Esophagus squamous epithelium (tissue), 5 donors: Measurements from ENCODE around the gene VSIG4. TPM values are rescaled to one million over a fixed set of nuclear protein-coding genes. Genes with fewer than 3 reads are reported as not detected.
"Not testable (repeated sequence)": the region's sequence is repeated elsewhere in the genome, so short reads cannot be mapped to it uniquely, and the experiment has no call there.

Experiments
- DNase-seq: peaks from one replicate; lab custom pipeline; 2025; lab: John Stamatoyannopoulos, UW
- H3K27ac ChIP-seq, 4 donors: fragments of 200-600 bp; sonication (generic); one replicate each; pipeline ENCODE4 v1.5.1; 2016 to 2019; ENCODE audit warnings: mild to moderate bottlenecking in 1 of 4
- H3K27me3 ChIP-seq, 4 donors: fragments of 200-600 bp; sonication (generic); 1 replicate in 3 of 4; 2 replicates in 1 of 4; pipeline versions ENCODE4 v1.5.1 to v1.6.0; 2017 to 2021; ENCODE audit warnings: antibody characterized with exemption in 1 of 4
- H3K36me3 ChIP-seq, 3 donors: fragments of 200-600 bp; sonication (generic); one replicate each; pipeline ENCODE4 v1.5.1; 2016 to 2019
- H3K4me1 ChIP-seq, 3 donors: fragments of 200-600 bp; sonication (generic); one replicate each; pipeline ENCODE4 v1.5.1; 2017 to 2019
- H3K4me3 ChIP-seq, 4 donors: fragments of 200-600 bp; sonication (generic); 1 replicate in 3 of 4; 2 replicates in 1 of 4; pipeline ENCODE4 v1.5.1; 2016 to 2019; ENCODE audit warnings: mild to moderate bottlenecking in 2 of 4, moderate library complexity in 1 of 4
- H3K9me3 ChIP-seq, 3 donors: fragments of 200-600 bp; sonication (generic); one replicate each; pipeline ENCODE4 v1.5.1; 2016 to 2019
- POLR2A ChIP-seq, 4 donors: fragments of 450-650 bp; IDR thresholded peaks; one replicate each; pipeline ENCODE4 v1.6.1; 2017; ENCODE audit warnings: antibody characterized with exemption in 4 of 4, mild to moderate bottlenecking in 4 of 4, moderate library complexity in 3 of 4
- WGBS, 2 donors: methylation state at CpG; one replicate each; pipeline ENCODE4 v1.1.5; 2018; 5-methylcytosine and 5-hydroxymethylcytosine counted together
- intact Hi-C: fragments of 100-400 bp; cut with DNase I; formaldehyde crosslinking; loops from one replicate; pipeline ENCODE4 v1.15.0; 2022
- total RNA-seq, 4 donors: library from RNA; depleted of rRNA; stranded (reverse); fragments of >200 nt; gene quantifications; one replicate each; pipeline ENCODE4 v1.1.0, GENCODE V29; 2016
- TF ChIP-seq, protein P1 (sequence below), 6 experiments: fragments of 450-650 bp in 4 of 6; fragments of 200-600 bp in 2 of 6; sonication (generic) in 2 of 6; IDR thresholded peaks; one replicate each; pipeline ENCODE4 v1.5.1; 2016 to 2019; ENCODE audit warnings: antibody characterized with exemption in 6 of 6, mild to moderate bottlenecking in 4 of 6, moderate library complexity in 4 of 6
- donor health status: DM: yes; HTN: yes; CAD: no.

VSIG4 gene
- total RNA-seq, 4 donors from 2014 or later, result 1.7 to 84.3 (median 45.4) TPM

DNA sequence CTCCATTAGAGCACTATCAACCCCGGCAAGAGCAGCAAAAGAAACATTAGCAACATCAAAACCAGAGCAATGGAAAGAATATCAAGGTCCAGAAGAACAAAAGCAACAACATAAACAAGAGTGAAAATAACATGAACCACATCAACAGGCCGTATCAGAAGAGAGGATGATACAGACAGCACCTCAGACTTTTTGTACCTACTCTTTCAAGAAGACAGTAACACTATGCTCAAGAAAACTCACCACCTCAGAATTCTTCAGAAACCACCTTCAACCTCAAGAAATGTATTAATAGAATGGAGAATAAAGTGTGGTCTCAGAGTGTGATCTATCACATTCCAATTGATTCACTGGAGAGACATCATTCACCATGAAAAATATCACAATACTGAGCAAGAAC is 46.5 kb downstream of the VSIG4 start:
- no peaks in the 10 kb centered on the region for H3K9me3 ChIP-seq
- no peaks in the 10 kb centered on the region for H3K4me1 ChIP-seq
- intact Hi-C loops, result no loop called here
- no peaks in the 10 kb centered on the region for H3K36me3 ChIP-seq
- no peak for DNase-seq
- no peak overlapping the region for H3K27ac ChIP-seq
- 53 to 85% methylated on average over 2 of the region's 2 CpGs for WGBS, 2 donors
- H3K4me3 ChIP-seq, result no peak overlapping the region
- no peaks in the 10 kb centered on the region for H3K27me3 ChIP-seq
- TF ChIP-seq, protein P1, sequence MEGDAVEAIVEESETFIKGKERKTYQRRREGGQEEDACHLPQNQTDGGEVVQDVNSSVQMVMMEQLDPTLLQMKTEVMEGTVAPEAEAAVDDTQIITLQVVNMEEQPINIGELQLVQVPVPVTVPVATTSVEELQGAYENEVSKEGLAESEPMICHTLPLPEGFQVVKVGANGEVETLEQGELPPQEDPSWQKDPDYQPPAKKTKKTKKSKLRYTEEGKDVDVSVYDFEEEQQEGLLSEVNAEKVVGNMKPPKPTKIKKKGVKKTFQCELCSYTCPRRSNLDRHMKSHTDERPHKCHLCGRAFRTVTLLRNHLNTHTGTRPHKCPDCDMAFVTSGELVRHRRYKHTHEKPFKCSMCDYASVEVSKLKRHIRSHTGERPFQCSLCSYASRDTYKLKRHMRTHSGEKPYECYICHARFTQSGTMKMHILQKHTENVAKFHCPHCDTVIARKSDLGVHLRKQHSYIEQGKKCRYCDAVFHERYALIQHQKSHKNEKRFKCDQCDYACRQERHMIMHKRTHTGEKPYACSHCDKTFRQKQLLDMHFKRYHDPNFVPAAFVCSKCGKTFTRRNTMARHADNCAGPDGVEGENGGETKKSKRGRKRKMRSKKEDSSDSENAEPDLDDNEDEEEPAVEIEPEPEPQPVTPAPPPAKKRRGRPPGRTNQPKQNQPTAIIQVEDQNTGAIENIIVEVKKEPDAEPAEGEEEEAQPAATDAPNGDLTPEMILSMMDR (IDR thresholded peaks at IDR 0.05), result no peak
- no peak for TF ChIP-seq POLR2A (IDR thresholded peaks at IDR 0.05)

DNA sequence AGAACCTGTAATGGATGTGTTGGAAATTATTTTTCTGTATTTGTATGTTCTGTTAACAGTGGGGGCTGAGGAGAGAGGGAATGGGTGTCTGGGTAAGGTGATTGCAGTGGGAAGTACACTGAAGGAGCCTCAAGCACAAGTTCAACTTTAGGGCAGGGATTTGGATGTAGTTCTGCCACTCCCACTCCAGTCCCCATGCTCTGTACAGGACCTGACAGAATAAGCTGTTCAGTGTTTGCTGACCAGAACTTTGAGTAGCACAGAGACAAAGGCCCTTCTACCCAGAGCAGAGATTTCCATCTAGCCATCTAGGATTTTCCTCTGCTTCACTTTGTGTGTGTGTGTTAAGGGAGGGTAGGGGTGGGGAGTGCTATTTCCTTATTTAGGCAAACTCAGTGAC is 49.2 kb downstream of the VSIG4 start:
- no peak overlapping the region for H3K27ac ChIP-seq
- no peak for DNase-seq
- H3K27me3 ChIP-seq, result no peaks in the 10 kb centered on the region
- H3K4me3 ChIP-seq, result no peak overlapping the region
- H3K9me3 ChIP-seq, result no peaks in the 10 kb centered on the region
- intact Hi-C loops, result no loop called here
- no peaks in the 10 kb centered on the region for H3K36me3 ChIP-seq
- no peaks in the 10 kb centered on the region for H3K4me1 ChIP-seq
- TF ChIP-seq, protein P1 (IDR thresholded peaks at IDR 0.05), result no peak
- TF ChIP-seq POLR2A (IDR thresholded peaks at IDR 0.05), result no peak

DNA sequence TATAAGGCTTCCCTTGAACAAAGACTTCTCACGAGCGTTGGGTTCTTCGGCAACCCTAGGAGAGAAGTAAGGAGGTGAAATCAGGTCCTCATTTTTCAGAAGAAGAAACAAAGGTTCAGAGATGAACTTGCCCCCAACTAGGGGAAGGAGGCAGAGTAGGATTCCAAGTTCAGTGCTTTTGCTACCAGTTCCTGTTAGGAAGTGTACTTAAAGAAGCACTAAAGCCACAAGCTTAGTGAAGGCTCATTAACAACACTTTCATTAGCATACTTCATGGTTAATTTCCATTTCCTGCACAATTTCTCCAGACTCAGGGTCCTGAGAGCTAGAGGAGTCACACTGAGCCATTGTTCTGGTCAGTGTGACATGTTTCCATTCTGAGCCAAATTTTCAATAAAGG is 52.1 kb downstream of the VSIG4 start:
- Histone ChIP-seq H3K9me3 (no peaks in the 10 kb centered on the region), H3K4me1 (no peaks in the 10 kb centered on the region), H3K36me3 (no peaks in the 10 kb centered on the region), H3K4me3 (no peak overlapping the region), H3K27ac (no peak overlapping the region), H3K27me3 (no peaks in the 10 kb centered on the region)
- 68% methylated on average over 3 of the region's 3 CpGs; no CpG with 5 or more reads in 1 of the 2 donors for WGBS, 2 donors
- intact Hi-C loops, result loop anchor here (5.0 to 10.0 kb wide), 2 partner anchors 243 to 406 kb away; no protein-coding TSS in a partner anchor
- TF ChIP-seq, protein P1 (IDR thresholded peaks at IDR 0.05), result no peak
- no peak for TF ChIP-seq POLR2A (IDR thresholded peaks at IDR 0.05)
- no peak for DNase-seq

DNA sequence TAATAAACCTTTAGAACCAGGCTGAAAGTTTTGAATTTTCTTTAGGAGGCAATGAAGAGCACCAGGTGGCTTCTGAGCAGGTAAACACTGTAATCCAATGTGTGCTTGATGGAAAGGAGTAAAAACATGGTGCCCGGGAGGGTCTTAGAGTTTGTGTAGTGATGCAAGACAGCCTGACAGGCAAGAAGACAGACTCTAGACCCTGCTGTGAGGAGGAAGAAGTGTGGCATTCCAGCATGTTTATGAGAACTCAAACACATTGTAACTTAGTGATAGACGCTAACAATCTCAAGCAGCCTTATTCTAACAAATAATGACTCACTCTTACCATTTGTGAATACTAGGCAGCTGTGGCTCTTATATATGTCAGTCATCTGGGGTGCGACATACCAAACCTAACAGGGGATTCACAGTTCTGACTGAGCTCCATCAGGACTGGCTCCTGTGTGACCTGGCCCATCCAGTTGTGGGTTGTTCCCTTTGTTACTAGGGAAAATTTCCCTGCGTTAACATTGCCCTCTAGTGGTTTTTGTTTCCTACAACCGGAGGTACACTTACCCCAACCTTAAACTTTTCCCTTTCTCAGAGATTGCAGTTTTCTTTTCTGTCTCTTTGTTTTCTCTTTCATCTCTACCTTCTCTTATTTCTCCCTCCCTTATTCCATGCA is 53.8 kb downstream of the VSIG4 start:
- H3K9me3 ChIP-seq, result no peaks in the 10 kb centered on the region
- intact Hi-C loops, result loop anchor here (5.0 to 10.0 kb wide), 2 partner anchors 241 to 404 kb away; no protein-coding TSS in a partner anchor
- 27 to 37% methylated on average over 3 to 5 of the region's 5 CpGs for WGBS, 2 donors
- no peaks in the 10 kb centered on the region for H3K27me3 ChIP-seq
- DNase-seq, result no peak
- H3K4me1 ChIP-seq, result no peaks in the 10 kb centered on the region
- peak overlapping the region in 2 of 4 donors; percentile 13 to 21 for H3K27ac ChIP-seq
- H3K4me3 ChIP-seq, result no peak overlapping the region
- no peaks in the 10 kb centered on the region for H3K36me3 ChIP-seq
- TF ChIP-seq, protein P1 (IDR thresholded peaks at IDR 0.05), result peak; percentile 36 to 67 (median 56)
- no peak for TF ChIP-seq POLR2A (IDR thresholded peaks at IDR 0.05)

DNA sequence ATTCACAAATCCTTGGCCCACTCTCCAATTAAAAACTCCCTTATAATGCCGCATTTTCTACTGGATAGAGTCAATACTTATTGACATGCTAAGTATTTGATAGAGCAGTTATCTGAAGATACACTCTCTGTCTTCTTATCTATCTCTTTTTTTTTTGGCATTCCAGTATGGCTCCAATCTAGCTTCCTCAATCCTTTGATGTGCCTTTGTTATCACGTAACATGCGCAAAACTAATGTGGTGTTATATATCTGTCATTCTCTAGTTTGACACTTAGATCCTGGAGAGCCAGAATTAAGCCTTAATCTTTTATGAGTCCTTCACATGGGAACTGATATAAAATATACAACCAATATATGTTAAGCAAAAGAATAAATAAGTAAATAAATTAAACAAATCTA is 54.7 kb downstream of the VSIG4 start:
- H3K4me1 ChIP-seq, result no peaks in the 10 kb centered on the region
- DNase-seq, result no peak
- no peaks in the 10 kb centered on the region for H3K36me3 ChIP-seq
- TF ChIP-seq POLR2A (IDR thresholded peaks at IDR 0.05), result no peak
- TF ChIP-seq, protein P1 (IDR thresholded peaks at IDR 0.05), result no peak
- H3K4me3 ChIP-seq, result no peak overlapping the region
- 90% methylated on average over 3 of the region's 3 CpGs for WGBS, 2 donors
- H3K9me3 ChIP-seq, result no peaks in the 10 kb centered on the region
- no peak overlapping the region for H3K27ac ChIP-seq
- H3K27me3 ChIP-seq, result no peaks in the 10 kb centered on the region
- intact Hi-C loops, result loop anchor here (5.0 to 10.0 kb wide), 2 partner anchors 240 to 403 kb away; no protein-coding TSS in a partner anchor

DNA sequence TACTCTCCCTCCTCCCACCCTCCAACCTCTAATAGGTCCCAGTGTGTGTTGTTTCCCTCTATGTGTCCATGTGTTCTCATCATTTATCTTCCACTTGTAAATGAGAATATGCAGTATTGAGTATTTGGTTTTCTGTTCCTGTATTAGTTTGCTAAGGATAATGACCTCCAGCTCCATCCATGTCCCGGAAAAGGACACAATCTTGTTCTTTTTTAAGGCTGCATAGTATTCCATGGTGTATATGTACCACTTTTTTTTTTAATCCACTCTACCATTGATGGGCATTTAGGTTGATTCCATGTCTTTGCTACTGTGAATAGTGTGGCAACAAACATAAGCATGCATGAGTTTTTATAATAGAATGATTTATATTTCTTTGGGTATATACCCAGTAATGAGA is 62.7 kb downstream of the VSIG4 start:
- intact Hi-C loops, H3K27me3 ChIP-seq, H3K27ac ChIP-seq, H3K36me3 ChIP-seq, H3K4me3 ChIP-seq, DNase-seq, H3K9me3 ChIP-seq, H3K4me1 ChIP-seq: not testable (repeated sequence)
- 83 to 88% methylated on average over 1 of the region's 1 CpG for WGBS, 2 donors
